ENCODE results near the gene MARCHF6. TPM values are rescaled to one million over a fixed set of nuclear protein-coding genes. Genes with fewer than 3 reads are reported as not detected.

The MARCHF6 gene
- polyA plus RNA-seq, 3 donors, result 24.0 to 90.1 (median 31.0) TPM

DNA sequence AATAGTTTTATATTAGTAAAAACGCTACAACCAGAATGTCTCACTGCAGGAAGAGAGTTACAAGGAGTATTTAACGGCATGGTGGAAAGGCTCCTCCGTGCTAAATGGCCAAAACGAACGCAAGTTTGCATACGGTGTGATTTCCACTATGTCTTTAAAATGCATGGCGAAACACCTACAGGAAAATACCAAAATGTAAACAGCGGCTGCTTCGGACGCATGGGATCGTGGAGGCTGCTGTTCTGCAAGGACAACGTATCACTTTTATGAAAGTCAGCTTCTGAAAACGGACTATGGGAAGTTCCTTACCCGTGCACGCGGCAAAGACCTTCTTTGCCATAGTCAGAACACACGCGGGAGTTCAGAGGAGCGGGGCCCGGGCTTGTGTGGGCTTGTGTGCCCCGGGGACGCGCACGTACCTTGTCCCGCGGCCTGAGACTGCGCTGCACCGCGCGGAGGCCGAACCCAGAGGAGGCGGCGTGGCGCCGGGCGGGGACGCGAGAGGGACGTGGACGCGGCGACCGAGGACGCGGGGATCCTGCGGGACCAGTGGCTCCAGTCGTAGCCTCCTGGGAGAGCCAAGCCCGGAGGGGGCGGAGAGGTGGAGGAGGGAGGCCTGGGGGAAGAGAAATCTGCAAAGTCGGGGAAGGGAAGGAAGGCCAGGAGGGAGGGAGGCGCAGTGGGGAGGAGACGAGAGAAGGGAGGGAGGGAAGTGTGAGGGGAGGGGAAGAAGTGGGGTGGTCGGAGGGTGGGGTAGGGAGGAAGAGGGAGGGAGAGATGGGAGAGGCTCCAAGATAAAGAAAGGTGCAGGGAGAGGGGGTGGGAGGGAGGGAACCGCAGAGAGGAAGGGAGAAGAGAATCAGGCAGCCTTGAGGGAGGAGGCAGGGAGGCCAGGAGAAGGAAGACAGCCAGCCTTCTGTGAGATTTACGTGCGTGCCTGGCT is 46.0 kb upstream of the MARCHF6 start, which contains the start of gene CMBL:
Gene CMBL, minus strand, starts transcription at position 697 of the 943 bp plus-strand sequence. CDS start 17,140 bp downstream, outside the sequence.
- no peak within 1 kb of the TSS for H3K27ac ChIP-seq (ENCODE audit: low read depth in 1 of 2, low read length in 2 of 2)
- H3K9ac ChIP-seq (ENCODE audit: insufficient read depth, low read length, poor library complexity, severe bottlenecking), result peak within 1 kb of the TSS; percentile 63
- no peaks in the 10 kb centered on the region for H3K36me3 ChIP-seq (replicated peaks in 1 of 2; ENCODE audit: control insufficient read depth in 1 of 2, insufficient read depth in 2 of 2, low read length in 2 of 2)
- H3K4me1 Mint-ChIP-seq, result peaks cover 24% of the 10 kb centered on the region
- peak within 1 kb of the TSS; percentile 32 to 81 (median 38) for H3K4me3 ChIP-seq (replicated peaks in 1 of 3; ENCODE audit: low read depth in 2 of 3, low read length in 3 of 3)
- intact Hi-C loops (cut with micrococcal nuclease), result no loop called here
- no peaks in the 10 kb centered on the region for H4K20me1 ChIP-seq (ENCODE audit: insufficient read depth, low read length)
- peaks cover 0 to 3% of the 10 kb centered on the region in 2 donors for H3K27me3 ChIP-seq (ENCODE audit: control insufficient read depth in 2 of 2, insufficient read depth in 2 of 2, low read length in 2 of 2)
- H2AFZ ChIP-seq (ENCODE audit: insufficient read depth, low read depth, low read length, poor library complexity, severe bottlenecking), result peak within 1 kb of the TSS; percentile 98
- H3K9me3 ChIP-seq (replicated peaks in 1 of 2; ENCODE audit: control insufficient read depth in 1 of 2, insufficient read depth in 1 of 2, low read length in 2 of 2), result no peaks in the 10 kb centered on the region
- 0% methylated on average over 53 of the region's 56 CpGs for WGBS (ENCODE audit: insufficient coverage)
- peak; percentile 6 to 25 (median 11) for DNase-seq
- H3K9me3 Mint-ChIP-seq, result peaks cover 0 to 3% (median 0%) of the 10 kb centered on the region in 7 donors
- H3K27ac Mint-ChIP-seq, result peak within 1 kb of the TSS in 1 of 7 donors; percentile 18
- H3K36me3 Mint-ChIP-seq, result peaks cover 0 to 4% of the 10 kb centered on the region in 2 donors
- no peak for TF ChIP-seq CTCF (IDR thresholded peaks at IDR 0.05)
- H3K4me3 Mint-ChIP-seq, result peak within 1 kb of the TSS; percentile 83 to 92
- peaks cover 2 to 18% (median 17%) of the 10 kb centered on the region in 3 donors for H3K27me3 Mint-ChIP-seq (ENCODE audit: low read depth in 3 of 3)
- no peaks in the 10 kb centered on the region for H3K79me2 ChIP-seq (ENCODE audit: insufficient read depth, low read length)
- H3K4me2 ChIP-seq (replicated peaks; ENCODE audit: extremely low read depth, low read length, poor library complexity, severe bottlenecking), result peak within 1 kb of the TSS; percentile 89
- peaks cover 4 to 6% of the 10 kb centered on the region in 2 donors for H3K4me1 ChIP-seq (ENCODE audit: control insufficient read depth in 1 of 2, insufficient read depth in 2 of 2, low read length in 2 of 2)

GRCh38 chr5:10308844-10309243 is 44.7 kb upstream of the MARCHF6 start:
- Histone ChIP-seq H3K27ac (ENCODE audit: low read depth in 1 of 2, low read length in 2 of 2) (no peak overlapping the region), H3K79me2 (ENCODE audit: insufficient read depth, low read length) (no peaks in the 10 kb centered on the region), H3K9ac (ENCODE audit: insufficient read depth, low read length, poor library complexity, severe bottlenecking) (no peak overlapping the region), H3K4me1 (ENCODE audit: control insufficient read depth in 1 of 2, insufficient read depth in 2 of 2, low read length in 2 of 2) (peaks cover 4 to 6% of the 10 kb centered on the region in 2 donors), H4K20me1 (ENCODE audit: insufficient read depth, low read length) (no peaks in the 10 kb centered on the region), H2AFZ (ENCODE audit: insufficient read depth, low read depth, low read length, poor library complexity, severe bottlenecking) (no peak overlapping the region), H3K4me2 (replicated peaks; ENCODE audit: extremely low read depth, low read length, poor library complexity, severe bottlenecking) (no peak overlapping the region), H3K27me3 (ENCODE audit: control insufficient read depth in 2 of 2, insufficient read depth in 2 of 2, low read length in 2 of 2) (peaks cover 0 to 3% of the 10 kb centered on the region in 2 donors), H3K9me3 (replicated peaks in 1 of 2; ENCODE audit: control insufficient read depth in 1 of 2, insufficient read depth in 1 of 2, low read length in 2 of 2) (no peaks in the 10 kb centered on the region), H3K4me3 (replicated peaks in 1 of 3; ENCODE audit: low read depth in 2 of 3, low read length in 3 of 3) (no peak overlapping the region), H3K36me3 (replicated peaks in 1 of 2; ENCODE audit: control insufficient read depth in 1 of 2, insufficient read depth in 2 of 2, low read length in 2 of 2) (no peaks in the 10 kb centered on the region)
- H3K36me3 Mint-ChIP-seq, result peaks cover 0 to 4% of the 10 kb centered on the region in 2 donors
- no peak overlapping the region for H3K27ac Mint-ChIP-seq
- TF ChIP-seq CTCF (IDR thresholded peaks at IDR 0.05), result no peak
- H3K9me3 Mint-ChIP-seq, result peaks cover 0 to 3% (median 0%) of the 10 kb centered on the region in 7 donors
- H3K4me3 Mint-ChIP-seq, result peak overlapping the region in 1 of 2 donors; percentile 31
- H3K4me1 Mint-ChIP-seq, result peaks cover 24% of the 10 kb centered on the region
- peaks cover 4 to 18% (median 16%) of the 10 kb centered on the region in 3 donors for H3K27me3 Mint-ChIP-seq (ENCODE audit: low read depth in 3 of 3)
- DNase-seq, result no peak
- WGBS (ENCODE audit: insufficient coverage), result no CpG with 5 or more reads among the region's 6 CpGs
- intact Hi-C loops (cut with micrococcal nuclease), result no loop called here

Data from CD14-positive monocyte (primary cell).